ENCODE measurements around the gene TBC1D24.
A peak's percentile ranks its signal among the peaks of the same experiment; 100 is the strongest.

Gene TBC1D24

GRCh38 chr16:2458887-2459646, 15.9 kb upstream of the TBC1D24 start:
- FAIRE-seq (no peak), DNase-seq (ENCODE audit: insufficient read length, low spot score) (no peak)
- TF ChIP-seq CTCF (IDR thresholded peaks at IDR 0.05; ENCODE audit: insufficient read depth, missing control alignments) = no peak

GRCh38 chr16:2459647-2460390, 15.1 kb upstream of the TBC1D24 start, which contains the start of gene TEDC2:
TEDC2 (plus strand) TSS chr16:2460109; CDS start chr16:2460145, 36 bp downstream.
- no peak for TF ChIP-seq CTCF (IDR thresholded peaks at IDR 0.05; ENCODE audit: insufficient read depth, missing control alignments)
- DNase-seq (ENCODE audit: insufficient read length, low spot score) (peak; percentile 100), FAIRE-seq (no peak)

GRCh38 chr16:2460391-2460713, 14.6 kb upstream of the TBC1D24 start:
- DNase-seq (ENCODE audit: insufficient read length, low spot score) (no peak), FAIRE-seq (no peak)
- TF ChIP-seq CTCF (IDR thresholded peaks at IDR 0.05; ENCODE audit: insufficient read depth, missing control alignments) = no peak

GRCh38 chr16:2460916-2461315, 14.0 kb upstream of the TBC1D24 start:
- DNase-seq (ENCODE audit: insufficient read length, low spot score) (no peak), FAIRE-seq (no peak)
- no peak for TF ChIP-seq CTCF (IDR thresholded peaks at IDR 0.05; ENCODE audit: insufficient read depth, missing control alignments)

- DNase-seq (ENCODE audit: insufficient read length, low spot score) (no peak), FAIRE-seq (no peak)
Observed at GRCh38 chr16:2462031-2462866, 12.7 kb upstream of the TBC1D24 start.

GRCh38 chr16:2464333-2464732, 10.6 kb upstream of the TBC1D24 start:
- TF ChIP-seq CTCF (IDR thresholded peaks at IDR 0.05; ENCODE audit: insufficient read depth, missing control alignments) = no peak
- FAIRE-seq (no peak), DNase-seq (ENCODE audit: insufficient read length, low spot score) (no peak)

More at GRCh38 chr16:2462031-2462866, 12.7 kb upstream of the TBC1D24 start:
- no peak for TF ChIP-seq CTCF (IDR thresholded peaks at IDR 0.05; ENCODE audit: insufficient read depth, missing control alignments)

All from D721Med (cell line).